Measurements from ENCODE around the gene TEX26. TPM values are rescaled to one million over a fixed set of nuclear protein-coding genes. Genes with fewer than 3 reads are reported as not detected.

Gene TEX26
- total RNA-seq, 1 experiment from 2014 or later = not detected

DNA sequence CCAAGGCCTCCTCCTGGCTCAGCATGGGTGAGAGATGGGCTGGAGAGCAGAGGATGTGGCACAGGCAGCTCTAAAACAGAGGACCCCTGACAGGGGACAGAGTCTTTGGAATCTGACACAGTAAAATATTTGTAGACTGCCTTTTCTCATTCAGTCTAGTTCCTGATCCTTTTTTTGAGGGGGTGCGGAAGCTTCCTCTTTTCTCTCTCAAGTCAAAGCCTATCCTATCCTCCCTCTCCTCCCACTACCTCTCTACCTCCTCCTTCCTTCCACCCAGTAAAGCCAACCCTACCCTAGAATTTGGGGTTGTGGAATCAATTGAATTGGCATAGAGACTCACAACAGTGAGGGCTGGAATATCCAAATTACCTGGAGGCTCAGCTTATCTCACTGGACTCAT lies 82.0 kb downstream of the TEX26 start:
- Mint-ChIP-seq H3K27me3 (ENCODE audit: insufficient read depth, unreplicated experiment) (peaks cover 8% of the 10 kb centered on the region), H3K27ac (ENCODE audit: unreplicated experiment) (no peak overlapping the region), H3K4me1 (ENCODE audit: low read depth, unreplicated experiment) (no peaks in the 10 kb centered on the region), H3K4me3 (ENCODE audit: unreplicated experiment) (no peak overlapping the region), H3K9me3 (ENCODE audit: unreplicated experiment) (no peaks in the 10 kb centered on the region), H3K36me3 (ENCODE audit: insufficient read depth, unreplicated experiment) (no peaks in the 10 kb centered on the region)
- no peaks in the 10 kb centered on the region for H3K4me1 ChIP-seq
- H3K9me3 ChIP-seq = no peaks in the 10 kb centered on the region
- BruUV-seq (replicated peaks) = no TSS peak
- CTCF ChIA-PET = no interaction called here
- H3K27me3 ChIP-seq (replicated peaks; ENCODE audit: control insufficient read depth, insufficient read depth, low read length) = no peaks in the 10 kb centered on the region
- DNase-seq = no peak
- no peak overlapping the region for H3K4me3 ChIP-seq (ENCODE audit: low read depth, low read length)
- H3K36me3 ChIP-seq (ENCODE audit: control insufficient read depth, insufficient read depth, low read length) = no peaks in the 10 kb centered on the region
- POLR2A ChIA-PET = interaction anchor here (0.6 kb wide), 1 partner anchor 540 kb away, joined by 3 read pairs; no protein-coding TSS in a partner anchor
- TF ChIP-seq CTCF (IDR thresholded peaks at IDR 0.05; ENCODE audit: insufficient read depth in 1 of 2, low read depth in 1 of 2, low read length in 1 of 2, severe bottlenecking in 1 of 2, unreplicated experiment in 1 of 2) = no peak
- intact Hi-C loops (cut with micrococcal nuclease; ENCODE audit: unreplicated experiment) = loop anchor here (10.0 kb wide), 1 partner anchor 210 kb away; no protein-coding TSS in a partner anchor

GRCh38 chr13:31015199-31015598 lies 82.7 kb downstream of the TEX26 start:
- TF ChIP-seq CTCF (IDR thresholded peaks at IDR 0.05; ENCODE audit: insufficient read depth in 1 of 2, low read depth in 1 of 2, low read length in 1 of 2, severe bottlenecking in 1 of 2, unreplicated experiment in 1 of 2) = no peak
- DNase-seq = no peak
- H3K36me3 Mint-ChIP-seq (ENCODE audit: insufficient read depth, unreplicated experiment) = no peaks in the 10 kb centered on the region
- Histone ChIP-seq H3K4me1 (no peaks in the 10 kb centered on the region), H3K27me3 (replicated peaks; ENCODE audit: control insufficient read depth, insufficient read depth, low read length) (no peaks in the 10 kb centered on the region), H3K4me3 (ENCODE audit: low read depth, low read length) (no peak overlapping the region), H3K36me3 (ENCODE audit: control insufficient read depth, insufficient read depth, low read length) (no peaks in the 10 kb centered on the region), H3K9me3 (no peaks in the 10 kb centered on the region)
- no peaks in the 10 kb centered on the region for H3K4me1 Mint-ChIP-seq (ENCODE audit: low read depth, unreplicated experiment)
- H3K27ac Mint-ChIP-seq (ENCODE audit: unreplicated experiment) = no peak overlapping the region
- H3K4me3 Mint-ChIP-seq (ENCODE audit: unreplicated experiment) = no peak overlapping the region
- no TSS peak for BruUV-seq (replicated peaks)
- H3K27me3 Mint-ChIP-seq (ENCODE audit: insufficient read depth, unreplicated experiment) = peaks cover 8% of the 10 kb centered on the region
- ChIA-PET POLR2A (interaction anchor here (0.6 kb wide), 1 partner anchor 540 kb away, joined by 3 read pairs; no protein-coding TSS in a partner anchor), CTCF (no interaction called here)
- intact Hi-C loops (cut with micrococcal nuclease; ENCODE audit: unreplicated experiment) = loop anchor here (10.0 kb wide), 1 partner anchor 210 kb away; no protein-coding TSS in a partner anchor
- no peaks in the 10 kb centered on the region for H3K9me3 Mint-ChIP-seq (ENCODE audit: unreplicated experiment)

GRCh38 chr13:31016342-31017325 lies 84.2 kb downstream of the TEX26 start:
- CTCF ChIA-PET = no interaction called here

More at GRCh38 chr13:31016342-31017325, 84.2 kb downstream of the TEX26 start:
- BruUV-seq (replicated peaks) = no TSS peak
- peaks cover 5% of the 10 kb centered on the region for H3K27me3 Mint-ChIP-seq (ENCODE audit: insufficient read depth, unreplicated experiment)
- no peak overlapping the region for H3K4me3 Mint-ChIP-seq (ENCODE audit: unreplicated experiment)
- H3K4me3 ChIP-seq (ENCODE audit: low read depth, low read length) = no peak overlapping the region
- no peak overlapping the region for H3K27ac Mint-ChIP-seq (ENCODE audit: unreplicated experiment)
- peaks cover 8% of the 10 kb centered on the region for H3K4me1 Mint-ChIP-seq (ENCODE audit: low read depth, unreplicated experiment)
- no peaks in the 10 kb centered on the region for H3K36me3 ChIP-seq (ENCODE audit: control insufficient read depth, insufficient read depth, low read length)
- no peaks in the 10 kb centered on the region for H3K27me3 ChIP-seq (replicated peaks; ENCODE audit: control insufficient read depth, insufficient read depth, low read length)
- no peaks in the 10 kb centered on the region for H3K9me3 Mint-ChIP-seq (ENCODE audit: unreplicated experiment)
- DNase-seq = no peak
- no peaks in the 10 kb centered on the region for H3K36me3 Mint-ChIP-seq (ENCODE audit: insufficient read depth, unreplicated experiment)
- no peaks in the 10 kb centered on the region for H3K4me1 ChIP-seq
- no peaks in the 10 kb centered on the region for H3K9me3 ChIP-seq
- intact Hi-C loops (cut with micrococcal nuclease; ENCODE audit: unreplicated experiment) = loop anchor here (10.0 kb wide), 1 partner anchor 212 kb away; no protein-coding TSS in a partner anchor
- no peak for TF ChIP-seq CTCF (IDR thresholded peaks at IDR 0.05; ENCODE audit: insufficient read depth in 1 of 2, low read depth in 1 of 2, low read length in 1 of 2, severe bottlenecking in 1 of 2, unreplicated experiment in 1 of 2)
- POLR2A ChIA-PET = no interaction called here

Measured in Caco-2 (cell line).